Sigmoid colon (tissue), 7 donors: ENCODE measurements around the gene TOP1. TPM values are rescaled to one million over a fixed set of nuclear protein-coding genes. Genes with fewer than 3 reads are reported as not detected.

Experiments
- DNase-seq: peaks from one replicate; pipeline ENCODE4 v3.0.0-alpha.2; 2019
- H3K27ac ChIP-seq, 4 donors: fragments of 200-600 bp; sonication (generic); one replicate each; pipeline ENCODE4 v1.5.1; 2016 to 2019; ENCODE audit warnings: mild to moderate bottlenecking in 1 of 4
- H3K27me3 ChIP-seq, 3 donors: fragments of 200-600 bp; sonication (generic); one replicate each; pipeline ENCODE4 v1.5.1; 2019; ENCODE audit warnings: mild to moderate bottlenecking in 1 of 3
- H3K36me3 ChIP-seq, 4 donors: fragments of 200-600 bp; sonication (generic); one replicate each; pipeline ENCODE4 v1.5.1; 2016 to 2019
- H3K4me1 ChIP-seq, 4 donors: fragments of 200-600 bp; sonication (generic); one replicate each; pipeline ENCODE4 v1.5.1; 2017 to 2019
- H3K4me3 ChIP-seq, 4 donors: fragments of 200-600 bp; sonication (generic); one replicate each; pipeline ENCODE4 v1.5.1; 2017 to 2019; ENCODE audit warnings: mild to moderate bottlenecking in 2 of 4, moderate library complexity in 1 of 4
- H3K9me3 ChIP-seq, 4 donors: fragments of 200-600 bp in 3 of 4; sonication (generic) in 3 of 4; one replicate each; pipeline versions ENCODE4 v1.5.1 to v1.6.1; 2013 to 2019
- EP300 ChIP-seq, 4 donors: sonication (generic); formaldehyde crosslinking; IDR thresholded peaks; one replicate each; pipeline ENCODE4 v1.6.1; 2017; ENCODE audit warnings: antibody characterized with exemption in 4 of 4
- POLR2A ChIP-seq, 2 donors: fragments of 450-650 bp; IDR thresholded peaks; one replicate each; pipeline ENCODE4 v1.6.1; 2016; ENCODE audit warnings: antibody characterized with exemption in 2 of 2, mild to moderate bottlenecking in 2 of 2, moderate library complexity in 2 of 2
- POLR2AphosphoS5 ChIP-seq, 4 donors: sonication (generic); formaldehyde crosslinking; IDR thresholded peaks; one replicate each; pipeline ENCODE4 v1.6.1; 2017; ENCODE audit warnings: antibody characterized with exemption in 4 of 4
- WGBS, 2 donors: extraction: QIAGEN DNeasy Blood & Tissue Kit; methylation state at CpG; one replicate each; pipeline ENCODE4 v1.1.7; 2013; 5-methylcytosine and 5-hydroxymethylcytosine counted together
- intact Hi-C: fragments of 100-400 bp; cut with DNase I; formaldehyde crosslinking; loops from one replicate; pipeline ENCODE4 v1.15.1; 2023
- polyA plus RNA-seq, 3 donors: library from polyadenylated mRNA; stranded (reverse); fragments of 200-250 nt; gene quantifications; one replicate each; pipeline ENCODE4 v1.2.3, GENCODE V29; 2013
- total RNA-seq, 4 donors: library from RNA; depleted of rRNA; stranded (reverse); fragments of >200 nt; gene quantifications; one replicate each; pipeline ENCODE4 v1.1.0, GENCODE V29; 2016
- TF ChIP-seq, protein P1 (sequence below), 4 experiments: fragments of 450-650 bp in 3 of 4; fragments of 200-600 bp in 1 of 4; IDR thresholded peaks; one replicate each; pipeline ENCODE4 v1.5.1; 2016 to 2019; ENCODE audit warnings: antibody characterized with exemption in 4 of 4, mild to moderate bottlenecking in 3 of 4, moderate library complexity in 2 of 4
- donor health status: healthy with polysubstance abuse.
- donor health status: Bipolar disorder and iron deficiency.
- donor health status: healthy.

TOP1 gene
- total and polyA plus RNA-seq, 7 donors, result 22.0 to 45.0 (median 26.4) TPM

DNA sequence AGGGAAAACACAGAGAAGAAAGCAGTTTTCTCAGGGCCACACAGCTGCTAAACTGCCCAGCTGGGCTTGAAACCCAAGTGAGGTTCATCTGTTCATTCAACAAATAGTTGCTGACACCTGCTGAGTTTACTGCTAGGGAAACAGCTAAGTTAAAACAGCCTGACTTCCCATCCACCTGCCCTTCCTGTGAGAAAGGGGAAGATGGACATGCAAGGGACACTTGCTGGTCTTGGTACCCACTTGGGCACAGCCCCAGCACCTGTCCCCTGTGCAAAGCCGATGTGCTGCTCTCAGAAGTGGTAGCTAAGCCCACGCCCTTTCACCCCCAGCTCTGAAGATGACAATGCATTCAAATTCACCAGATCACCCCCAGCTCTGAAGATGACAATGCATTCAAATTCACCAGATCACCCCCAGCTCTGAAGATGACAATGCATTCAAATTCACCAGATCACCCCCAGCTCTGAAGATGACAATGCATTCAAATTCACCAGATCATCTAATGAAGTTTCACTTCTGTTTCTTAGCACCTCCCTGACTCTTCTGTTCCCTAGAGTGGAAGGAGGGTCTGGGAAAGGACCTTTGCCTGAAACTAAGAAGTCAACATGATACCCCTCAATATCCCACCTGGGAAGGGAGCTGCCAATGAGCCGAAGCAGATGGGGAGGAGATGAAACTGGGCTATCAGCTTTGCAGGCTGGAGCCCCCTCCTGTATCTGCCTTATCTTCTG is 46.0 kb upstream of the TOP1 start:
- TF ChIP-seq, protein P1, sequence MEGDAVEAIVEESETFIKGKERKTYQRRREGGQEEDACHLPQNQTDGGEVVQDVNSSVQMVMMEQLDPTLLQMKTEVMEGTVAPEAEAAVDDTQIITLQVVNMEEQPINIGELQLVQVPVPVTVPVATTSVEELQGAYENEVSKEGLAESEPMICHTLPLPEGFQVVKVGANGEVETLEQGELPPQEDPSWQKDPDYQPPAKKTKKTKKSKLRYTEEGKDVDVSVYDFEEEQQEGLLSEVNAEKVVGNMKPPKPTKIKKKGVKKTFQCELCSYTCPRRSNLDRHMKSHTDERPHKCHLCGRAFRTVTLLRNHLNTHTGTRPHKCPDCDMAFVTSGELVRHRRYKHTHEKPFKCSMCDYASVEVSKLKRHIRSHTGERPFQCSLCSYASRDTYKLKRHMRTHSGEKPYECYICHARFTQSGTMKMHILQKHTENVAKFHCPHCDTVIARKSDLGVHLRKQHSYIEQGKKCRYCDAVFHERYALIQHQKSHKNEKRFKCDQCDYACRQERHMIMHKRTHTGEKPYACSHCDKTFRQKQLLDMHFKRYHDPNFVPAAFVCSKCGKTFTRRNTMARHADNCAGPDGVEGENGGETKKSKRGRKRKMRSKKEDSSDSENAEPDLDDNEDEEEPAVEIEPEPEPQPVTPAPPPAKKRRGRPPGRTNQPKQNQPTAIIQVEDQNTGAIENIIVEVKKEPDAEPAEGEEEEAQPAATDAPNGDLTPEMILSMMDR (IDR thresholded peaks at IDR 0.05), result no peak
- no peak for TF ChIP-seq POLR2AphosphoS5 (IDR thresholded peaks at IDR 0.05)
- TF ChIP-seq EP300 (IDR thresholded peaks at IDR 0.05), result no peak
- TF ChIP-seq POLR2A (IDR thresholded peaks at IDR 0.05), result no peak

DNA sequence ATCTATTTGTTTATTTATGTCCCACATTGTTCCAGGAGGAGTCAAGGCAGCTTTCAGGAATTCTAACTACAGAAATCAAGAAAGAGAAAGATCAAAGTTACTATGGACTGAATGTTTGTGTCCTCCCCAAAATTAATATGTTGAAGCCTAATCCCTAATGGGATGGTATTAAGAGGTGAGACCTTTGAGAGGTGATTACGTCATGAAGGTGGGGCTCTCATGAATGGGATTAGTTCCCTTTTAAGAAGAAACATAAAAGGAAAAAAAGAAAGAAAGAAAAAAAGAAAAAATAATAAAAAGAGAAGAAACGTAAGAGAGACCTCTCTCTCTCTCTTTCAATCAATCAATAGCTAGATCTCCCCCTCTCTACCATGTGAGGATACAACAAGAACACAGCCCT is 44.7 kb upstream of the TOP1 start:
- DNase-seq, result no peak
- Histone ChIP-seq H3K36me3 (no peaks in the 10 kb centered on the region), H3K27ac (no peak overlapping the region), H3K4me1 (no peaks in the 10 kb centered on the region), H3K27me3 (no peaks in the 10 kb centered on the region), H3K4me3 (no peak overlapping the region), H3K9me3 (no peaks in the 10 kb centered on the region)
- intact Hi-C loops, result no loop called here
- TF ChIP-seq, protein P1 (IDR thresholded peaks at IDR 0.05), result no peak
- TF ChIP-seq POLR2A (IDR thresholded peaks at IDR 0.05), result no peak
- TF ChIP-seq EP300 (IDR thresholded peaks at IDR 0.05), result no peak
- TF ChIP-seq POLR2AphosphoS5 (IDR thresholded peaks at IDR 0.05), result no peak
- 92 to 93% methylated on average over 2 of the region's 2 CpGs for WGBS, 2 donors

More for the DNA sequence above, 46.0 kb upstream of the TOP1 start:
- H3K36me3 ChIP-seq, result no peaks in the 10 kb centered on the region
- no peaks in the 10 kb centered on the region for H3K9me3 ChIP-seq
- H3K4me1 ChIP-seq, result no peaks in the 10 kb centered on the region
- DNase-seq, result peak; percentile 39
- no peaks in the 10 kb centered on the region for H3K27me3 ChIP-seq
- WGBS, 2 donors, result 71 to 78% methylated on average over 3 of the region's 3 CpGs
- no peak overlapping the region for H3K27ac ChIP-seq
- intact Hi-C loops, result no loop called here
- no peak overlapping the region for H3K4me3 ChIP-seq

DNA sequence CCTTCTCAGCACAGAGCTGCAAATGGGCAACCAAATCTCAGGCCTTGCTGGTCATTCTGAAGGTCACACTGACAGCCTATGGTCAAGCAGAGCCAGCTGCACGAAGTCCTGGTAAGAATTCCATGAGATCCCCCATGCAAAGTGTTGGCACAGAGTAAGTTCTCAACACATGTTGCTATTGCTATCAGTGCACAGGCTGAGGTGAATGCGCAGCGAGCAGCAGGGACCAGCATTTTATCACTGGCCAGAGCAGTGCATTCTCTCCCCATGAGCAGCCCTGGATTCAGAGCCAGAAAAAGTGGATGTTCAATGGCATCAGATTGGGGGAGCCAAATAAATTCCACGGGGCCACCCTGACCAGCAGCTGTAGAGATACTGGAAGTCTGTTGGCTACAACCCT is 44.1 kb upstream of the TOP1 start:
- H3K4me1 ChIP-seq, result no peaks in the 10 kb centered on the region
- TF ChIP-seq EP300 (IDR thresholded peaks at IDR 0.05) (no peak), POLR2A (IDR thresholded peaks at IDR 0.05) (no peak), POLR2AphosphoS5 (IDR thresholded peaks at IDR 0.05) (no peak)
- TF ChIP-seq, protein P1 (IDR thresholded peaks at IDR 0.05), result no peak
- H3K27me3 ChIP-seq, result no peaks in the 10 kb centered on the region
- no peak overlapping the region for H3K27ac ChIP-seq
- intact Hi-C loops, result no loop called here
- DNase-seq, result peak; percentile 26
- 95 to 96% methylated on average over 4 of the region's 4 CpGs for WGBS, 2 donors
- H3K9me3 ChIP-seq, result no peaks in the 10 kb centered on the region
- H3K36me3 ChIP-seq, result no peaks in the 10 kb centered on the region
- H3K4me3 ChIP-seq, result no peak overlapping the region

DNA sequence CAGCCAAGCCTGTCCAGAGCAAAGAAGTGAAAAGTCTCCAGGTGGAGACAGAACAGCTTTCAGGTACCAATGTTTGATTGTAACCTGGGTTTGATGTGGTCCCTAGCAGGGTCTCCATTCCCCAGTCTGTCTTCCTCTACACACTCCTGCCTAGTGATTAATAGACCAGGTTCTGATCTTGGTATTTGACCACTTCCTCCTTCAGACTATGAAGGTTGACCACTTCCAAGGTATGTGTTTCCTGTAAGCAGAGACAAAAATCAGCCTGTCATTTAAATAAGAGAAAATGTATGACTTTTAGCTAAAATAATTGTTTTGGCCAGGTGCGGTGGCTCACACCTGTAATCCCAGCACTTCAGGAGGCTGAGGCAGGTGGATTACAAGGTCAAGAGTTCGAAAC is 41.8 kb upstream of the TOP1 start:
- no peaks in the 10 kb centered on the region for H3K36me3 ChIP-seq
- no peaks in the 10 kb centered on the region for H3K27me3 ChIP-seq
- peaks cover 0 to 3% (median 0%) of the 10 kb centered on the region in 4 donors for H3K4me1 ChIP-seq
- intact Hi-C loops, result no loop called here
- no peak overlapping the region for H3K4me3 ChIP-seq
- DNase-seq, result no peak
- TF ChIP-seq EP300 (IDR thresholded peaks at IDR 0.05), result no peak
- no peak for TF ChIP-seq POLR2AphosphoS5 (IDR thresholded peaks at IDR 0.05)
- TF ChIP-seq POLR2A (IDR thresholded peaks at IDR 0.05), result no peak
- TF ChIP-seq, protein P1 (IDR thresholded peaks at IDR 0.05), result no peak
- no peak overlapping the region for H3K27ac ChIP-seq
- WGBS, 2 donors, result 58 to 91% methylated on average over 2 of the region's 2 CpGs
- no peaks in the 10 kb centered on the region for H3K9me3 ChIP-seq
